WTC11 (cell line): ENCODE data around the gene CDC25B.

ENCODE experiments used
- CREM ChIP-seq: sonication (generic); formaldehyde crosslinking; IDR thresholded peaks from 2 replicates; pipeline ENCODE4 v1.8.1; 2022; ENCODE audit warnings: mild to moderate bottlenecking, missing genetic modification reagents, moderate library complexity
- CTCF ChIP-seq: fragments of 200-600 bp; IDR thresholded peaks from 2 replicates; pipeline ENCODE4 v1.8.0; 2022; ENCODE audit warnings: antibody characterized with exemption
- ESRRA ChIP-seq: sonication (generic); formaldehyde crosslinking; IDR thresholded peaks from 2 replicates; pipeline ENCODE4 v1.8.1; 2022; ENCODE audit warnings: mild to moderate bottlenecking, missing genetic modification reagents, borderline replicate concordance
- GTF2I ChIP-seq: fragments of 250-450 bp; sonication (Bioruptor Pico); conservative IDR thresholded peaks from 2 replicates; pipeline ENCODE4 v1.4.0; 2021; ENCODE audit warnings: mild to moderate bottlenecking
- ZSCAN18 ChIP-seq: fragments of 250-450 bp; sonication (Bioruptor Pico); IDR thresholded peaks from 2 replicates; pipeline ENCODE4 v2.1.2; 2022; ENCODE audit warnings: mild to moderate bottlenecking, moderate library complexity
- TF ChIP-seq, protein P1 (sequence below): sonication (generic); formaldehyde crosslinking; IDR thresholded peaks from 2 replicates; pipeline ENCODE4 v1.8.1; 2022; ENCODE audit warnings: missing genetic modification reagents, borderline replicate concordance

- TF ChIP-seq CTCF (no peak), ZSCAN18 (no peak), GTF2I (no peak), ESRRA (CRISPR knock-in tag) (no peak), CREM (CRISPR knock-in tag) (no peak)
- TF ChIP-seq, protein P1, sequence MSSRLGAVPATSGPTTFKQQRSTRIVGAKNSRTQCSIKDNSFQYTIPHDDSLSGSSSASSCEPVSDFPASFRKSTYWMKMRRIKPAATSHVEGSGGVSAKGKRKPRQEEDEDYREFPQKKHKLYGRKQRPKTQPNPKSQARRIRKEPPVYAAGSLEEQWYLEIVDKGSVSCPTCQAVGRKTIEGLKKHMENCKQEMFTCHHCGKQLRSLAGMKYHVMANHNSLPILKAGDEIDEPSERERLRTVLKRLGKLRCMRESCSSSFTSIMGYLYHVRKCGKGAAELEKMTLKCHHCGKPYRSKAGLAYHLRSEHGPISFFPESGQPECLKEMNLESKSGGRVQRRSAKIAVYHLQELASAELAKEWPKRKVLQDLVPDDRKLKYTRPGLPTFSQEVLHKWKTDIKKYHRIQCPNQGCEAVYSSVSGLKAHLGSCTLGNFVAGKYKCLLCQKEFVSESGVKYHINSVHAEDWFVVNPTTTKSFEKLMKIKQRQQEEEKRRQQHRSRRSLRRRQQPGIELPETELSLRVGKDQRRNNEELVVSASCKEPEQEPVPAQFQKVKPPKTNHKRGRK (CRISPR knock-in tag), result no peak
Measured at GRCh38 chr20:3846378-3846739, 50.2 kb downstream of the CDC25B start.
